PC-3 (cell line): ENCODE data around the gene AQP4. TPM values are rescaled to one million over a fixed set of nuclear protein-coding genes. Genes with fewer than 3 reads are reported as not detected.

Experiments
- ATAC-seq: fragments of 200-7000 bp; cut with Tn5 transposase; 2 replicates; pipeline ENCODE4 v1.9.1; 2020; ENCODE audit warnings: mild to moderate bottlenecking, moderate library complexity
- BruUV-seq: library from RNA; stranded (reverse); fragments of 400-500 nt; replicated peaks from 2 replicates; lab custom pipeline; 2021; lab: Mats Ljungman, UMichigan
- CTCF ChIA-PET: fragments of 300-600 bp; sonication (Branson Sonifier 250); formaldehyde crosslinking; loops from one replicate; lab custom pipeline; 2022; ENCODE audit warnings: antibody characterized with exemption; lab: Charles Lee
- POLR2A ChIA-PET: fragments of 300-600 bp; sonication (Branson Sonifier 250); formaldehyde crosslinking; loops from one replicate; lab custom pipeline; 2022; ENCODE audit warnings: antibody characterized with exemption; ENCODE audit not compliant: unreplicated experiment; lab: Charles Lee
- DNase-seq: peaks from one replicate; pipeline ENCODE4 v3.0.0-alpha.2; 2015
- H2AFZ ChIP-seq: fragments of 300-600 bp; sonication (generic); 2 replicates; pipeline ENCODE4 v1.6.0; 2016; ENCODE audit warnings: antibody characterized with exemption, low read length
- H3F3A ChIP-seq: fragments of 300-600 bp; sonication (generic); one replicate; pipeline ENCODE4 v1.6.0; 2017; ENCODE audit warnings: antibody characterized with exemption, low read length, control low read depth, mild to moderate bottlenecking; ENCODE audit not compliant: unreplicated experiment
- H3K27ac ChIP-seq: fragments of 300-600 bp; sonication (generic); 2 replicates; pipeline ENCODE4 v1.5.1; 2016; ENCODE audit warnings: mild to moderate bottlenecking, low read length
- H3K27me3 ChIP-seq: fragments of 300-600 bp; sonication (generic); 2 replicates; pipeline ENCODE4 v1.6.1; 2016; ENCODE audit warnings: low read length, mixed read lengths
- H3K36me3 ChIP-seq: fragments of 300-600 bp; sonication (generic); 2 replicates; pipeline ENCODE4 v1.6.1; 2016; ENCODE audit warnings: low read depth, mixed run types, low read length, mixed read lengths
- H3K4me1 ChIP-seq: fragments of 300-600 bp; sonication (generic); 2 replicates; pipeline ENCODE4 v1.5.1; 2016; ENCODE audit warnings: low read length; ENCODE audit not compliant: insufficient read depth
- H3K4me2 ChIP-seq: fragments of 300-600 bp; sonication (generic); 2 replicates; pipeline ENCODE4 v1.6.0; 2016; ENCODE audit warnings: low read length
- H3K4me3 ChIP-seq: fragments of 300-600 bp; sonication (generic); 2 replicates; pipeline ENCODE4 v1.5.1; 2016; ENCODE audit warnings: mild to moderate bottlenecking, low read length, mixed read lengths
- H3K79me2 ChIP-seq: fragments of 300-600 bp; sonication (generic); 2 replicates; pipeline ENCODE4 v1.6.1; 2017; ENCODE audit warnings: low read length, mixed read lengths
- H3K9ac ChIP-seq: fragments of 300-600 bp; sonication (generic); 2 replicates; pipeline ENCODE4 v1.6.0; 2016; ENCODE audit warnings: mild to moderate bottlenecking, low read length
- H3K9me2 ChIP-seq: fragments of 300-600 bp; sonication (generic); replicated peaks from 2 replicates; pipeline ENCODE4 v1.6.1; 2016; ENCODE audit warnings: mixed run types, low read length, mixed read lengths
- H3K9me3 ChIP-seq: fragments of 300-600 bp; sonication (generic); 2 replicates; pipeline ENCODE4 v1.6.1; 2016; ENCODE audit warnings: low read length, mixed read lengths
- H4K20me1 ChIP-seq: fragments of 300-600 bp; sonication (generic); 2 replicates; pipeline ENCODE4 v1.6.1; 2016; ENCODE audit warnings: low read length, mixed read lengths
- EZH2 ChIP-seq: fragments of 300-600 bp; sonication (generic); IDR thresholded peaks from one replicate; pipeline ENCODE4 v1.6.1; 2017; ENCODE audit warnings: antibody characterized with exemption, mild to moderate bottlenecking, low read length; ENCODE audit not compliant: unreplicated experiment
- EZH2phosphoT487 ChIP-seq: fragments of 300-600 bp; sonication (generic); IDR thresholded peaks from 2 replicates; pipeline ENCODE4 v1.6.1; 2018; ENCODE audit warnings: mild to moderate bottlenecking, antibody characterized with exemption, low read length, borderline replicate concordance
- intact Hi-C: fragments of 100-400 bp; cut with micrococcal nuclease; formaldehyde crosslinking; loops from 2 replicates; pipeline ENCODE4 v1.9.0; 2023
- total RNA-seq: library from RNA; depleted of rRNA; stranded (reverse); fragments of >200 nt; gene quantifications from 2 replicates; pipeline ENCODE4 v1.2.3, GENCODE V29; 2014
- TF ChIP-seq, protein P1 (sequence below): fragments of 300-600 bp; sonication (generic); conservative IDR thresholded peaks from 2 replicates; pipeline ENCODE4 v1.5.1; 2017; ENCODE audit warnings: antibody characterized with exemption, low read depth, mild to moderate bottlenecking, low read length

Gene AQP4
- total RNA-seq, 1 experiment from 2014 or later = not detected

DNA sequence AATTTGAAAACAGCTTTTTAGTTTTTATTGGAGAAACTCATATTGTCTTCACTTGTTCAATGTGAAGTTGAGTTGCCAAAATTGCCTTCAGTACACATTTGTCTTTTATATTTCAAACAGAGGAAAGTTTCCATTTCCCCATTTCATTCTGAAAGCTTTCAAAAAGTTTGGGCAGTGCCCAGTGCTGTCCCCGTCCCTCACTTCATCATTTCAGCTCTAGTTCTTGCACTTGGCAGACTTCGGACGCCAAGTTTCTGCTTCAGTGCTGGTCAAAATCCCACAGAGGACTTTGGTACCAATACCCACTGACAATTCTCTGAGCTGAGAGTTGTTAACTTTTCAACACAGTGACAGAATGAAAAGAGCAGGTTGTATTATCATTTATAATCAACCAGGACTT lies 43.4 kb upstream of the AQP4 start:
- TF ChIP-seq, protein P1, sequence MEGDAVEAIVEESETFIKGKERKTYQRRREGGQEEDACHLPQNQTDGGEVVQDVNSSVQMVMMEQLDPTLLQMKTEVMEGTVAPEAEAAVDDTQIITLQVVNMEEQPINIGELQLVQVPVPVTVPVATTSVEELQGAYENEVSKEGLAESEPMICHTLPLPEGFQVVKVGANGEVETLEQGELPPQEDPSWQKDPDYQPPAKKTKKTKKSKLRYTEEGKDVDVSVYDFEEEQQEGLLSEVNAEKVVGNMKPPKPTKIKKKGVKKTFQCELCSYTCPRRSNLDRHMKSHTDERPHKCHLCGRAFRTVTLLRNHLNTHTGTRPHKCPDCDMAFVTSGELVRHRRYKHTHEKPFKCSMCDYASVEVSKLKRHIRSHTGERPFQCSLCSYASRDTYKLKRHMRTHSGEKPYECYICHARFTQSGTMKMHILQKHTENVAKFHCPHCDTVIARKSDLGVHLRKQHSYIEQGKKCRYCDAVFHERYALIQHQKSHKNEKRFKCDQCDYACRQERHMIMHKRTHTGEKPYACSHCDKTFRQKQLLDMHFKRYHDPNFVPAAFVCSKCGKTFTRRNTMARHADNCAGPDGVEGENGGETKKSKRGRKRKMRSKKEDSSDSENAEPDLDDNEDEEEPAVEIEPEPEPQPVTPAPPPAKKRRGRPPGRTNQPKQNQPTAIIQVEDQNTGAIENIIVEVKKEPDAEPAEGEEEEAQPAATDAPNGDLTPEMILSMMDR = no peak
- TF ChIP-seq EZH2 (no peak), EZH2phosphoT487 (no peak)
- Histone ChIP-seq H3F3A (no peaks in the 10 kb centered on the region), H4K20me1 (no peaks in the 10 kb centered on the region), H3K9me3 (no peaks in the 10 kb centered on the region), H3K36me3 (no peaks in the 10 kb centered on the region), H3K79me2 (no peaks in the 10 kb centered on the region), H3K4me2 (no peak overlapping the region), H3K9me2 (no peaks in the 10 kb centered on the region), H3K4me1 (no peaks in the 10 kb centered on the region), H3K27ac (no peak overlapping the region), H3K9ac (no peak overlapping the region), H2AFZ (no peak overlapping the region), H3K4me3 (no peak overlapping the region), H3K27me3 (peaks cover 22% of the 10 kb centered on the region)
- ChIA-PET POLR2A (no interaction called here), CTCF (no interaction called here)
- intact Hi-C loops = no loop called here
- no TSS peak for BruUV-seq
- ATAC-seq (no peak), DNase-seq (no peak)

DNA sequence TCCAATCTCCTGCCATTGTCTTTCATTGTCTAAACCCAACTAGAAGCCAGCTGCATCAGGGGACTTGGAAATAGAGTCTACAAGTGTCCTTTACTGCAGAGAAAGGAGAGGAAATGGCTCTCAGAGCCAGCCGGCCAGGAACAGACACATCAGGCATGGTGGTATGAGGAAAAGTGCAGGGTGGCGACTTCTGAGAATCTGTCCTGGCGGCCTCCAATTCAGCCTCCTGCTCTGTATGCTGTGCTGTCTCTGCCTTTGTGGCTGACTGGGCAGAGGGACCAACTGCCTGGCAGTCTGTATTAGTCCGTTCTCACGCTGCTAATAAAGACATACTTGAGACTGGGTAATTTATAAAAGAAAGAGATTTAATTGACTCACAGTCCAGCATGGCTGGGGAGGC lies 36.8 kb upstream of the AQP4 start:
- intact Hi-C loops = no loop called here
- POLR2A ChIA-PET = no interaction called here
- Histone ChIP-seq H3K4me3 (no peak overlapping the region), H2AFZ (no peak overlapping the region), H3K27me3 (no peaks in the 10 kb centered on the region; the same call in 1 of the 2 replicates), H3K9me3 (no peaks in the 10 kb centered on the region), H3K9ac (no peak overlapping the region), H3K4me1 (no peaks in the 10 kb centered on the region), H3K9me2 (no peaks in the 10 kb centered on the region), H3K79me2 (no peaks in the 10 kb centered on the region), H3K4me2 (no peak overlapping the region), H3K36me3 (no peaks in the 10 kb centered on the region), H4K20me1 (no peaks in the 10 kb centered on the region), H3F3A (no peaks in the 10 kb centered on the region), H3K27ac (no peak overlapping the region)
- DNase-seq = no peak
- BruUV-seq = no TSS peak
- ATAC-seq = no peak
- CTCF ChIA-PET = no interaction called here
- TF ChIP-seq EZH2 = no peak
- TF ChIP-seq EZH2phosphoT487 = no peak
- TF ChIP-seq, protein P1 = no peak

DNA sequence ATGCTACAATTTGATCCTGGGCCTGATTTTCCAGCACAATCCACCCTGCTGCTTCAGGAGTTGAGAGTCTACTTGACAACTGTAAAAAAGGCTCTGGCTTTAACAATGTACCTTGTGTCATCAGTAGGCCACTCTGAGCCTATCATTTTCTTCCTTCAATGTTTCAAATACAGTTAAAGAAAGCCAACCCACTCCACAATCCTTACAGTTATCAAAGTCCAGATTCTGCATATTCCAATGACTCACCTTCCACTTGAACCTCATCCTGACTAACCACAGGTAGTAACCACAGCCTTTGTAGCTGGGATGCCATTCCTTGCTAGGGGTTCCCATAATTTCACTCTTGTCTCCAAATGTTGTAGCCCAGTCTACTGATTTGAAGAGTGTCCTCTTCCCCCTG lies 35.5 kb upstream of the AQP4 start:
- Histone ChIP-seq H3F3A (no peaks in the 10 kb centered on the region), H3K36me3 (no peaks in the 10 kb centered on the region), H3K27me3 (no peaks in the 10 kb centered on the region), H3K4me3 (no peak overlapping the region), H3K9me3 (no peaks in the 10 kb centered on the region), H2AFZ (no peak overlapping the region), H3K9me2 (no peaks in the 10 kb centered on the region), H3K4me2 (no peak overlapping the region), H4K20me1 (no peaks in the 10 kb centered on the region), H3K4me1 (no peaks in the 10 kb centered on the region), H3K9ac (no peak overlapping the region), H3K27ac (no peak overlapping the region), H3K79me2 (no peaks in the 10 kb centered on the region)
- TF ChIP-seq EZH2 = no peak
- no TSS peak for BruUV-seq
- CTCF ChIA-PET = no interaction called here
- POLR2A ChIA-PET = no interaction called here
- intact Hi-C loops = no loop called here
- DNase-seq (no peak), ATAC-seq (no peak)
